ENCODE results near the gene KIF20A. TPM values are rescaled to one million over a fixed set of nuclear protein-coding genes. Genes with fewer than 3 reads are reported as not detected.
"Not testable (repeated sequence)": the region's sequence is repeated elsewhere in the genome, so short reads cannot be mapped to it uniquely, and the experiment has no call there.

KIF20A gene
- total RNA-seq, 2 experiments from 2014 or later, result 50.7 to 51.4 TPM

GRCh38 chr5:138149530-138149929, 29.4 kb upstream of the KIF20A start:
- Mint-ChIP-seq H3K9me3 (no peaks in the 10 kb centered on the region), H3K4me1 (ENCODE audit: low read depth) (no peaks in the 10 kb centered on the region), H3K27ac (no peak overlapping the region), H3K4me3 (no peak overlapping the region), H3K27me3 (no peaks in the 10 kb centered on the region), H3K36me3 (ENCODE audit: low read depth) (no peaks in the 10 kb centered on the region)
- TF ChIP-seq CTCF (IDR thresholded peaks at IDR 0.05), result no peak
- ATAC-seq (no peak), DNase-seq (no peak)
- CTCF ChIA-PET, result interaction anchor here (1.3 to 2.9 kb wide), 4 partner anchors 16 to 114 kb away, joined by 4 to 13 read pairs (median 10); no protein-coding TSS in a partner anchor
- POLR2A ChIA-PET, result interaction anchor here (0.7 kb wide), 1 partner anchor 10 kb away, joined by 4 read pairs; the partner anchor contains the start of gene NME5
- intact Hi-C loops (cut with micrococcal nuclease), result no loop called here

- H3K27me3 Mint-ChIP-seq; intact Hi-C loops (cut with micrococcal nuclease); DNase-seq; POLR2A ChIA-PET; H3K4me3 Mint-ChIP-seq; H3K4me1 Mint-ChIP-seq (ENCODE audit: low read depth); H3K27ac Mint-ChIP-seq; H3K9me3 Mint-ChIP-seq; ATAC-seq: not testable (repeated sequence)
- H3K36me3 Mint-ChIP-seq (ENCODE audit: low read depth), result peaks cover 29% of the 10 kb centered on the region
- CTCF ChIA-PET, result interaction anchor here (0.7 kb wide), 1 partner anchor 11 kb away, joined by 3 read pairs; no protein-coding TSS in a partner anchor
Observed at GRCh38 chr5:138155977-138156376, 22.9 kb upstream of the KIF20A start.

GRCh38 chr5:138157626-138158025, 21.3 kb upstream of the KIF20A start:
- no peaks in the 10 kb centered on the region for H3K4me1 Mint-ChIP-seq (ENCODE audit: low read depth)
- peaks cover 35% of the 10 kb centered on the region for H3K36me3 Mint-ChIP-seq (ENCODE audit: low read depth)
- ATAC-seq (no peak), DNase-seq (no peak)
- no peaks in the 10 kb centered on the region for H3K9me3 Mint-ChIP-seq
- H3K27ac Mint-ChIP-seq, result no peak overlapping the region
- CTCF ChIA-PET, result interaction anchor here (1.1 kb wide), 1 partner anchor 16 kb away, joined by 3 read pairs; no protein-coding TSS in a partner anchor
- intact Hi-C loops (cut with micrococcal nuclease), result no loop called here
- no peak overlapping the region for H3K4me3 Mint-ChIP-seq
- H3K27me3 Mint-ChIP-seq, result no peaks in the 10 kb centered on the region
- TF ChIP-seq CTCF (IDR thresholded peaks at IDR 0.05), result no peak
- POLR2A ChIA-PET, result interaction anchor here (0.6 kb wide), 1 partner anchor 371 kb away, joined by 3 read pairs; no protein-coding TSS in a partner anchor

- Mint-ChIP-seq H3K27ac (no peak overlapping the region), H3K27me3 (no peaks in the 10 kb centered on the region), H3K4me3 (no peak overlapping the region), H3K36me3 (ENCODE audit: low read depth) (peaks cover 51% of the 10 kb centered on the region), H3K4me1 (ENCODE audit: low read depth) (no peaks in the 10 kb centered on the region), H3K9me3 (no peaks in the 10 kb centered on the region)
- intact Hi-C loops (cut with micrococcal nuclease), result no loop called here
- ATAC-seq (no peak), DNase-seq (no peak)
- CTCF ChIA-PET, result interaction anchor here (1.1 kb wide), 1 partner anchor 9 kb away, joined by 4 read pairs; no protein-coding TSS in a partner anchor
- no peak for TF ChIP-seq CTCF (IDR thresholded peaks at IDR 0.05)
- POLR2A ChIA-PET, result no interaction called here
Observed at GRCh38 chr5:138159666-138160065, 19.2 kb upstream of the KIF20A start.

- no peak overlapping the region for H3K4me3 Mint-ChIP-seq
- H3K36me3 Mint-ChIP-seq (ENCODE audit: low read depth), result peaks cover 57% of the 10 kb centered on the region
- no peaks in the 10 kb centered on the region for H3K4me1 Mint-ChIP-seq (ENCODE audit: low read depth)
- intact Hi-C loops (cut with micrococcal nuclease), result no loop called here
- no peak for TF ChIP-seq CTCF (IDR thresholded peaks at IDR 0.05)
- H3K27me3 Mint-ChIP-seq, result no peaks in the 10 kb centered on the region
- DNase-seq (no peak), ATAC-seq (no peak)
- H3K9me3 Mint-ChIP-seq, result no peaks in the 10 kb centered on the region
- ChIA-PET POLR2A (no interaction called here), CTCF (no interaction called here)
- H3K27ac Mint-ChIP-seq, result no peak overlapping the region
Observed at GRCh38 chr5:138160706-138161105, 18.2 kb upstream of the KIF20A start.

All from activated CD8-positive, alpha-beta T cell treated with anti-CD3 and anti-CD28 coated beads for 36 hours (primary cell).